GM10266 (cell line): ENCODE data around the gene MEF2A.

Experiments used
- DNase-seq: peaks from one replicate; pipeline ENCODE4 v3.0.0; 2012; ENCODE audit errors: extremely low spot score
- TF ChIP-seq, protein P1 (sequence below): IDR thresholded peaks from 2 replicates; pipeline ENCODE4 v1.5.1; 2012; ENCODE audit warnings: mild to moderate bottlenecking, low read depth; ENCODE audit not compliant: control insufficient read depth, insufficient read depth; ENCODE audit errors: missing control alignments

MEF2A gene

DNA sequence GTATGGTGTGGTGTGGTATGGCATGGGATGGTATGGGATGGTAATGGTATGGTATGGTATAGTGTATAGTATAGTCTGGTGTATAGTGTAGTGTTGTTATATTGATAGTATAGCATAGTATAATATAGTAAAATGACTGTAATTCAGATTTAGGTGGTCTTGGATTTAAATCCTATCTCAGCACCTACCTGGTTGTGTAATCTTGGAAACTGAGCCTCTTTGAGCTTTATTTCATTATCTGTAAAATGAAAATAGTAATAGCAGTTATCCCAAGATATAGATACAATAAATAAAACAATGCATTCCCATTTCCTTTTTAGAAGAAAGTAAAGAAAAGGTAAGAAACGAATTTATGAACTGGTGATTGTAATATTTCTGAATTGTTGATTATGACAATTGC, 27.5 kb upstream of the MEF2A start:
- TF ChIP-seq, protein P1, sequence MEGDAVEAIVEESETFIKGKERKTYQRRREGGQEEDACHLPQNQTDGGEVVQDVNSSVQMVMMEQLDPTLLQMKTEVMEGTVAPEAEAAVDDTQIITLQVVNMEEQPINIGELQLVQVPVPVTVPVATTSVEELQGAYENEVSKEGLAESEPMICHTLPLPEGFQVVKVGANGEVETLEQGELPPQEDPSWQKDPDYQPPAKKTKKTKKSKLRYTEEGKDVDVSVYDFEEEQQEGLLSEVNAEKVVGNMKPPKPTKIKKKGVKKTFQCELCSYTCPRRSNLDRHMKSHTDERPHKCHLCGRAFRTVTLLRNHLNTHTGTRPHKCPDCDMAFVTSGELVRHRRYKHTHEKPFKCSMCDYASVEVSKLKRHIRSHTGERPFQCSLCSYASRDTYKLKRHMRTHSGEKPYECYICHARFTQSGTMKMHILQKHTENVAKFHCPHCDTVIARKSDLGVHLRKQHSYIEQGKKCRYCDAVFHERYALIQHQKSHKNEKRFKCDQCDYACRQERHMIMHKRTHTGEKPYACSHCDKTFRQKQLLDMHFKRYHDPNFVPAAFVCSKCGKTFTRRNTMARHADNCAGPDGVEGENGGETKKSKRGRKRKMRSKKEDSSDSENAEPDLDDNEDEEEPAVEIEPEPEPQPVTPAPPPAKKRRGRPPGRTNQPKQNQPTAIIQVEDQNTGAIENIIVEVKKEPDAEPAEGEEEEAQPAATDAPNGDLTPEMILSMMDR = no peak
- DNase-seq = no peak

DNA sequence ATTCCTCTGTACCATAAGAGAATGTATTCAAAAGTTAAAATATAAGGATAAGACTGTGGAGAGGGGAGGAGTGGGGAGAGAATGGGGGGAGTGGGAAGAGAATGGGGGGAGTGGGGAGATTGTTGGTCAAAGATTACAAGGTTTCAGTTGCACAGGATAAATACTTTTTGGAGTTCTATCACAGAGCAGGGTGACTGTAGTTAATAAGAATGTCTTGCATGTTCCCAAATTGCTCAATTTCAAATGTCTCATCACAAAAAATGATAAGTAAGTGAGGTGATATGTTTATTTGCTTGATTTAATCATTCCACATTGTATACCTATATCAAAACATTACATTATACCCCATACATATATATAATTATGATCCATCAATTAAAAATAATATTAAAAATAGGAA, 23.0 kb upstream of the MEF2A start:
- TF ChIP-seq, protein P1 = no peak
- DNase-seq = no peak

DNA sequence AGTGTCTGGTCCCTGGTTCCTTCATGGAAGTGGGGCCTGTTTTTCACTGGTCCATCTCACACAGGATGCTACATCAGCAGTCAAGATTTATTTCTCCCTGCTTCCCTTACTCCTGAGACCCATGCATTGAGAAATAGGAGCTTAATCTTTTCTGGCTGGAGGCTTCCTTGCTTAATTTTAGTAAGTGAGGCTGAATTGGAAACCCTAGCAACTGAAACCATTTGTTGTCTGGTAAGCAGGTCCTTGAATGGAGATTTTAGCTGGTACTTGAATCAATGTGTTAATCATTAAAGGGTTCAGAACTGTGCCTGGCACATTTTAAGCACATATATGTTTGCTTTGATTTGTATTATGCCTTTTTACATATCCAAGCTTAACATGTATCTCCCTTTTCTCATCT, 20.2 kb upstream of the MEF2A start:
- TF ChIP-seq, protein P1 = no peak
- no peak for DNase-seq

DNA sequence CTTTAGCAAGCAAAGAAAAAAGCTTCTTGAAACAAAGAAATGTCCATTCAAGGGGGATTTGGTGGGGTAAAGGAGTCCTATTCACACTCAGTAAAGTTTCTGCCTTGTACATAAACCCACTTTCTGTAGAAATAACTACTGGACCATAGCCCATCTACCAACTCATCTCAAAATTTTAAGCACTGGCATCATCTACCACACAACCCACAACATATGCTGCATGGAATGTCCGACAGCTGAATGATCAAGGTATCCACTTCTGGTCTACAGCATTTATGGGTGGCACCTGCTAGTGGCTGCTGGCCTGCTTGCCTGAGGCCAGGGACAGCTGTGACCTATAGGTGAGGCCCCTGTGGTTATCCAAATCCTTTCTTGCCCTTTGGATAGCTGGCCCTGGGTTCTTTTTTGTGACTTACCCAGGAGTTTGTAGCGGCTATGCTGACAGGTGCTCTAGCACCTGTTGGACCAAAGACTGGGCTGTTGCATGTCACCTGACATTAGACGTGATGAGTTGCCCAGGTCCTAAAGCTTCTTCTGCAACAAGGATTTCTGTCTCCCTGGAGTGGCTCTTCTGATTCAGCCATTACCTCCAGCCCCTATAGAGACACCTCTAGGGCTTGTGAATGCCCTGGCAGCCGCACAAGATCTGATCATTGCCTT, 19.2 kb upstream of the MEF2A start:
- TF ChIP-seq, protein P1 = no peak

DNA sequence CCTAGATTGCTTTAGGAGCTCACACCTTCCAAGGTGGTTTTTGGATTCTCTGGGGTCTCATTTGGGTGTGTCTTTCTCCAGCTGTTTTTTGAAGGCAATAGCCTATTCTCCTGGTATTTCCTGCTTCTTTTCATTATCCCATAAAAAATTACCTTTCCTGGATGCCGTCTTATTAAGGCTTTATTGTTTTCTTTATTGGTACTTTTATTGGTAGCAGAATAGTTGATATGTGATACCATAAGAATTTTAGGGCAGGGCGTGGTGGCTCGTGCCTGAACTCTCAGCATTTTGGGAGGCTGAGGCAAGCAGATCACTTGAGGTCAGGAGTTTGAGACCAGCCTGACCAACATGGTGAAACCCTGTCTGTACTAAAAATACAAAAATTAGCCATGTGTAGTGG, 18.3 kb upstream of the MEF2A start:
- TF ChIP-seq, protein P1 = no peak
- DNase-seq = no peak

More for the DNA sequence above, 19.2 kb upstream of the MEF2A start:
- no peak for DNase-seq

DNA sequence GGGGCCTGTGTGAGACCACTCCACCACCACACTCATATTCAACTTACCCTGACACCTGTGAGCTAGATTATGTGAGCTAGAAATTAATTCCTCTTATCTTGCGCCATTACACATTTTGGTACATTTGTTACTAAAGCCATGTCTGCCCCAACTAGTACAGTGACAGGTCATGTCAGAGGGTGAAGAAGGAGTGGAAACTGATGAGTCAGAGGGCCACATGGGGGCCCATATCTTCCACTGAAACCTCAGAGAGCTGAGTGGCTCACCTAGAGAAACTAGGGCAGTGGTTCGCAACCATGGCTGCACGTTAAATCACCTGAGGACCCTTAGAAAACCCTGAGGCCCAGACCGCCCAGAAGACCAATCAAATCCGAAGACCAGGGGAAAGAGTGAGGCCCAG, 15.7 kb upstream of the MEF2A start:
- DNase-seq = no peak
- TF ChIP-seq, protein P1 = no peak

DNA sequence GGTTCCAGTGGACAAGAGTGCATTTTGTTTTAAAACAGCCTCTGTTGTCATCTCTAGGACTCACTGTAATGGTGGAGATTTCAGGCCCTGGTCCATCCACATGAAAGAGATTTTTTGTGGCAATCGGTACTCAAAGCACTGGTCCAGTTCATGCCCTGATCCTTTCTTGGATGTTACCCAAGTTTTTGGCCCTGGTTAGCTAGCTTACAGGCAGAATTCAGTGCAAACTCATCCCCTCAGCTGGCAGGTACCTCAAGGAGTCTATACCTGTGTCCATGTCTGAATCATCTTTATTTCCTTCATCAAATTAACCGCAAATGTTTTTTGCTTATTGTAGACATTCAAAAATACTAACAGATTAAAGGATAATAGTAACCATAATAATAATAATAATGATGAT, 13.7 kb upstream of the MEF2A start:
- TF ChIP-seq, protein P1 = no peak
- no peak for DNase-seq
